HepG2 (cell line): ENCODE results near the gene OLFM1. TPM values are rescaled to one million over a fixed set of nuclear protein-coding genes. Genes with fewer than 3 reads are reported as not detected.

Source experiments
- ATAC-seq: fragments of 200-7000 bp; cut with Tn5 transposase; 3 replicates; pipeline ENCODE4 v1.9.1; 2020; ENCODE audit warnings: mild to moderate bottlenecking, moderate library complexity
- BruUV-seq: library from RNA; stranded (reverse); fragments of 400-500 nt; replicated peaks from 2 replicates; lab custom pipeline; 2021; lab: Mats Ljungman, UMichigan
- CTCF ChIA-PET: fragments of 300-600 bp; formaldehyde crosslinking; extraction: SDS; loops from one replicate; lab custom pipeline; 2021; ENCODE audit warnings: low total read pairs, inconsistent platforms, low intra/inter-chr PET ratio; lab: Yijun Ruan, JAX
- POLR2A ChIA-PET: fragments of 350-600 bp; sonication (Branson Sonifier 250); formaldehyde crosslinking; loops from one replicate; lab custom pipeline; 2020; ENCODE audit warnings: antibody characterized with exemption, inconsistent platforms; lab: Yijun Ruan, JAX
- DNase-seq: peaks from one replicate; pipeline ENCODE4 v3.0.0-alpha.2; 2015; ENCODE audit warnings: low spot score
- FAIRE-seq: peaks from 3 replicates; lab custom pipeline; 2011; peaks lifted over from hg19 to GRCh38; lab: Jason Lieb, UNC
- H2AFZ ChIP-seq: one replicate; pipeline ENCODE4 v1.6.1; 2011; ENCODE audit warnings: low read length, inconsistent platforms
- H3K27ac ChIP-seq: fragments of 300-600 bp; 3 replicates; pipeline ENCODE4 v1.8.0; 2011; ENCODE audit warnings: mixed run types, mild to moderate bottlenecking, mixed read lengths, low read length, inconsistent platforms; ENCODE audit not compliant: insufficient read depth; ENCODE audit errors: extremely low read length
- H3K27me3 ChIP-seq, 2 experiments: fragments of 200-600 bp in 1 of 2; 2 replicates in 1 of 2; 3 replicates in 1 of 2; pipeline versions ENCODE4 v1.6.0 to v1.8.0; 2011; ENCODE audit warnings: low read length in 2 of 2, mild to moderate bottlenecking in 2 of 2, moderate library complexity in 2 of 2, inconsistent platforms in 1 of 2; ENCODE audit not compliant: insufficient read depth in 2 of 2, control insufficient read depth in 1 of 2
- H3K36me3 ChIP-seq, 2 experiments: fragments of 200-600 bp in 1 of 2; replicated peaks in 1 of 2; 2 replicates in 1 of 2; 3 replicates in 1 of 2; pipeline versions ENCODE4 v1.5.1 to v1.8.0; 2011; ENCODE audit warnings: low read length in 2 of 2, inconsistent platforms in 1 of 2; ENCODE audit not compliant: insufficient read depth in 2 of 2, control insufficient read depth in 1 of 2
- H3K4me1 ChIP-seq: 2 replicates; pipeline ENCODE4 v1.5.1; 2012; ENCODE audit warnings: low read length, inconsistent platforms; ENCODE audit not compliant: insufficient read depth
- H3K4me2 ChIP-seq: 2 replicates; pipeline ENCODE4 v1.6.0; 2011; ENCODE audit warnings: low read depth, low read length, inconsistent platforms
- H3K4me3 ChIP-seq, 3 experiments: fragments of 200-600 bp in 1 of 3; sonication (generic), shearing (Covaris generic) in 1 of 3; replicated peaks in 1 of 3; 2 replicates each; pipeline ENCODE4 v1.5.1; 2011 to 2016; ENCODE audit warnings: low read length in 3 of 3, inconsistent platforms in 2 of 3, low read depth in 2 of 3, mild to moderate bottlenecking in 2 of 3, control low read depth in 1 of 3, mixed read lengths in 1 of 3; ENCODE audit not compliant: insufficient read depth in 1 of 3
- H3K79me2 ChIP-seq: one replicate; pipeline ENCODE4 v1.6.1; 2011; ENCODE audit warnings: low read length, inconsistent platforms; ENCODE audit not compliant: insufficient read depth
- H3K9ac ChIP-seq: 2 replicates; pipeline ENCODE4 v1.6.0; 2011; ENCODE audit warnings: mild to moderate bottlenecking, low read depth, low read length, inconsistent platforms; ENCODE audit not compliant: insufficient read depth
- H3K9me3 ChIP-seq: 2 replicates; pipeline ENCODE4 v1.5.1; 2012; ENCODE audit warnings: mild to moderate bottlenecking, low read length
- H4K20me1 ChIP-seq: 2 replicates; pipeline ENCODE4 v1.6.0; 2011; ENCODE audit warnings: inconsistent platforms, mild to moderate bottlenecking, low read length, moderate library complexity; ENCODE audit not compliant: insufficient read depth
- CTCF ChIP-seq: sonication (generic); formaldehyde crosslinking; IDR thresholded peaks from 2 replicates; pipeline ENCODE4 v1.5.0; 2020; ENCODE audit warnings: mild to moderate bottlenecking, missing genetic modification reagents, moderate library complexity
- FOXA3 ChIP-seq: IDR thresholded peaks from 2 replicates; pipeline ENCODE4 v1.6.1; 2016; ENCODE audit warnings: missing genetic modification reagents, missing compliant biosample characterization
- MXD4 ChIP-seq: IDR thresholded peaks from 2 replicates; pipeline ENCODE4 v1.6.1; 2016; ENCODE audit warnings: mild to moderate bottlenecking, missing biosample characterization, missing genetic modification reagents
- NCOA5 ChIP-seq: sonication (generic); formaldehyde crosslinking; IDR thresholded peaks from 2 replicates; pipeline ENCODE4 v1.4.0; 2020; ENCODE audit warnings: missing genetic modification reagents
- PHF8 ChIP-seq: sonication (generic); formaldehyde crosslinking; IDR thresholded peaks from 2 replicates; pipeline ENCODE4 v1.5.0; 2020; ENCODE audit warnings: missing genetic modification reagents
- RARG ChIP-seq: sonication (generic); formaldehyde crosslinking; IDR thresholded peaks from 2 replicates; pipeline ENCODE4 v1.4.0; 2020; ENCODE audit warnings: low read depth, mild to moderate bottlenecking, missing genetic modification reagents
- RBM22 ChIP-seq: fragments of 200-400 bp; formaldehyde crosslinking; optimal IDR thresholded peaks from 2 replicates; pipeline ENCODE3; 2017; ENCODE audit warnings: mild to moderate bottlenecking, low read length, moderate library complexity
- TEF ChIP-seq: sonication (generic); formaldehyde crosslinking; IDR thresholded peaks from 2 replicates; pipeline ENCODE4 v1.5.0; 2020; ENCODE audit warnings: missing genetic modification reagents
- ZFP91 ChIP-seq: sonication (generic); formaldehyde crosslinking; IDR thresholded peaks from 2 replicates; pipeline ENCODE4 v1.9.0; 2022; ENCODE audit warnings: missing genetic modification reagents, mild to moderate bottlenecking, borderline replicate concordance
- ZNF282 ChIP-seq: fragments of 450-650 bp; IDR thresholded peaks from 2 replicates; pipeline ENCODE4 v1.6.1; 2018; ENCODE audit not compliant: partially characterized antibody
- ZNF343 ChIP-seq: sonication (generic); formaldehyde crosslinking; IDR thresholded peaks from 2 replicates; pipeline ENCODE4 v1.4.0; 2020; ENCODE audit warnings: mild to moderate bottlenecking, missing genetic modification reagents
- ZNF382 ChIP-seq: sonication (generic); formaldehyde crosslinking; IDR thresholded peaks from 2 replicates; pipeline ENCODE4 v1.5.0; 2020; ENCODE audit warnings: missing genetic modification reagents, mild to moderate bottlenecking, borderline replicate concordance
- ZNF749 ChIP-seq: sonication (generic); formaldehyde crosslinking; IDR thresholded peaks from 2 replicates; pipeline ENCODE4 v1.8.0; 2022; ENCODE audit warnings: mild to moderate bottlenecking, missing genetic modification reagents, moderate library complexity, borderline replicate concordance
- ZSCAN25 ChIP-seq: sonication (generic); formaldehyde crosslinking; IDR thresholded peaks from 2 replicates; pipeline ENCODE4 v1.8.0; 2022; ENCODE audit warnings: mild to moderate bottlenecking, missing genetic modification reagents
- WGBS: methylation state at CpG from one replicate; pipeline ENCODE4 v1.1.6; 2017; ENCODE audit warnings: low lambda C conversion rate; 5-methylcytosine and 5-hydroxymethylcytosine counted together
- in situ Hi-C: cut with HindIII; loops from 2 replicates; pipeline ENCODE4 v1.10.0; 2017; ENCODE audit warnings: low pct_unique_long_range_greater_than_20kb; ENCODE audit not compliant: extremely low pct_ligation_motif_present
- intact Hi-C: fragments of 100-400 bp; cut with micrococcal nuclease; formaldehyde crosslinking; loops from one replicate; pipeline ENCODE4 v1.10.0; 2022; ENCODE audit not compliant: unreplicated experiment
- polyA plus RNA-seq, 8 experiments: library from polyadenylated mRNA; depleted of rRNA in 3 of 8; stranded (reverse) in 7 of 8; unstranded in 1 of 8; fragments of >200 nt; fragmentation: Illumina TruSeq in 4 of 8; extraction: Trizol in 4 of 8; gene quantifications; 2 replicates each; pipeline versions ENCODE4 v1.2.1 to v1.2.3, GENCODE V29; 2011 to 2016; ENCODE audit warnings: low read depth in 4 of 8, missing spikeins in 1 of 8, mixed read lengths in 1 of 8; ENCODE audit not compliant: insufficient read depth in 1 of 8
- total RNA-seq, 5 experiments: library from RNA; depleted of rRNA; stranded (reverse); fragments of >200 nt; fragmentation: Illumina TruSeq; extraction: Trizol; gene quantifications; 2 replicates each; pipeline ENCODE4 v1.2.3, GENCODE V29; 2016; ENCODE audit warnings: low read depth in 1 of 5
- TF ChIP-seq, protein P1 (sequence below): sonication (generic); formaldehyde crosslinking; IDR thresholded peaks from 2 replicates; pipeline ENCODE4 v1.5.0; 2020; ENCODE audit warnings: missing genetic modification reagents
- TF ChIP-seq, protein P2 (sequence below): sonication (generic); formaldehyde crosslinking; conservative IDR thresholded peaks from 2 replicates; pipeline ENCODE4 v1.8.1; 2023; ENCODE audit warnings: missing genetic modification reagents

Gene OLFM1
- total and polyA plus RNA-seq, 2 of the 13 experiments (the other 11 are each of a cell fraction or from before 2014, with no cell fraction given), result not detected

DNA sequence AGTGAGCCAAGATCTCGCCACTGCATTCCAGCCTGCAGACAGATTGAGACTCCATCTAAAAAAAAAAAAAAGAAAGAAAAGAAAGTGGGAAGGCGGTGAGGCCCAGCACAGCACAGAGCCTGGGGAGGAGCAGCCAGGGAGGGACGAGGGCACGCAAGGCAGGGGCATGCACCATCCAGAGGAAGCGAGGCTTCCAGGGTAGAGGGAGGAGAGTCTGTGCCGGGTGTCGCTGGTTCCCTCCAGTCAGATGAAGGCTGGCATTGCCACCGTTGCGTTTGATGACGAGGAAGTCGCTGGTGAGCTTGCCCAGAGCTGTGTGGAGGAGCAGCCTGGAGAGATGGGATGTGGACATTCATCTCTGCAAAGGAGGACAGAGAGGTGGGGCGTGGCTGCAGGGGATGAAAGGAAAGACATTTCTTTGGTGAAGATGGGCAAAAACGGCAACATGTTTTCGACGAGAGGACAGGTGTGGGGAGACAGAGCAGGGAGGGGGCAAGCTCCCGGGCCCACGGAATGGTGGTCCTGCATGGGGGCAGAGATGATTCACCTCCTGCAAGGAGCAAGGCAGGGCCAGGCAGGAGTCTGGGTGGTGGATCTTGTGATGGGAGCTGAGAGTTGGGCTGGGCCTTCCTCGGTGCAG lies 18.6 kb upstream of the OLFM1 start (continued):
- no peak for TF ChIP-seq TEF

GRCh38 chr9:135069558-135070197 lies 17.8 kb upstream of the OLFM1 start:
- in situ Hi-C loops (no loop called here), intact Hi-C loops (no loop called here)
- Histone ChIP-seq H3K4me1 (no peaks in the 10 kb centered on the region), H3K9ac (no peak overlapping the region), H3K9me3 (peaks cover 3% of the 10 kb centered on the region; the same call in 1 of the 2 replicates), H3K79me2 (no peaks in the 10 kb centered on the region), H2AFZ (no peak overlapping the region), H3K27ac (no peak overlapping the region), H3K27me3 (peaks cover 3 to 47% of the 10 kb centered on the region in 2 experiments; a peak in 4 of 5 replicates), H3K4me2 (no peak overlapping the region), H3K4me3 (no peak overlapping the region), H3K36me3 (no peaks in the 10 kb centered on the region), H4K20me1 (0 out of 2 replicates have a peak, but pooled peaks cover 2% of the 10 kb centered on the region)
- FAIRE-seq (no peak), DNase-seq (no peak), ATAC-seq (no peak)
- no TSS peak for BruUV-seq
- ChIA-PET POLR2A (no interaction called here), CTCF (no interaction called here)
- 7% methylated on average over 10 of the region's 15 CpGs for WGBS
- TF ChIP-seq ZFP91 (CRISPR knock-in tag) (no peak), NCOA5 (no peak), ZNF382 (CRISPR knock-in tag) (no peak), RARG (no peak), CTCF (CRISPR knock-in tag) (no peak), MXD4 (CRISPR knock-in tag) (no peak), FOXA3 (CRISPR knock-in tag) (no peak), ZSCAN25 (no peak), ZNF343 (no peak), ZNF749 (CRISPR knock-in tag) (no peak), ZNF282 (no peak), PHF8 (no peak), RBM22 (no peak)
- TF ChIP-seq, protein P1, sequence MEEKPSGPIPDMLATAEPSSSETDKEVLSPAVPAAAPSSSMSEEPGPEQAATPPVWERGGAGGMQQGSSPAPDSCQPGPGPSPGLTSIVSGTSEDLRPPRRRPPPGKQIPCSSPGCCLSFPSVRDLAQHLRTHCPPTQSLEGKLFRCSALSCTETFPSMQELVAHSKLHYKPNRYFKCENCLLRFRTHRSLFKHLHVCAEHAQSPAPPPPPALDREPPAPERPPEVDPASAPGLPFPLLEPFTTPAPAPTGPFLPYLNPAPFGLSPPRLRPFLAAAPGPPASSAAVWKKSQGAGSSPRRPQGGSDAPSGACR (CRISPR knock-in tag), result no peak
- TF ChIP-seq, protein P2, sequence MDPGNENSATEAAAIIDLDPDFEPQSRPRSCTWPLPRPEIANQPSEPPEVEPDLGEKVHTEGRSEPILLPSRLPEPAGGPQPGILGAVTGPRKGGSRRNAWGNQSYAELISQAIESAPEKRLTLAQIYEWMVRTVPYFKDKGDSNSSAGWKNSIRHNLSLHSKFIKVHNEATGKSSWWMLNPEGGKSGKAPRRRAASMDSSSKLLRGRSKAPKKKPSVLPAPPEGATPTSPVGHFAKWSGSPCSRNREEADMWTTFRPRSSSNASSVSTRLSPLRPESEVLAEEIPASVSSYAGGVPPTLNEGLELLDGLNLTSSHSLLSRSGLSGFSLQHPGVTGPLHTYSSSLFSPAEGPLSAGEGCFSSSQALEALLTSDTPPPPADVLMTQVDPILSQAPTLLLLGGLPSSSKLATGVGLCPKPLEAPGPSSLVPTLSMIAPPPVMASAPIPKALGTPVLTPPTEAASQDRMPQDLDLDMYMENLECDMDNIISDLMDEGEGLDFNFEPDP (CRISPR knock-in tag), result no peak
